ENCODE measurements around the gene PC.

The PC gene

GRCh38 chr11:66880496-66881450 lies 77.4 kb downstream of the PC start:
- no peak for DNase-seq

- no peak for DNase-seq
Observed at GRCh38 chr11:66879999-66880398, 78.2 kb downstream of the PC start.

GRCh38 chr11:66879583-66879982 lies 78.6 kb downstream of the PC start:
- DNase-seq = no peak

GRCh38 chr11:66879000-66879399 lies 79.2 kb downstream of the PC start:
- no peak for DNase-seq

GRCh38 chr11:66878474-66878873 lies 79.7 kb downstream of the PC start:
- DNase-seq = no peak

- DNase-seq = no peak
Observed at GRCh38 chr11:66877588-66878385, 80.4 kb downstream of the PC start.

GRCh38 chr11:66875378-66875777 lies 82.8 kb downstream of the PC start:
- DNase-seq = no peak

- DNase-seq = no peak
Observed at GRCh38 chr11:66874232-66874631, 84.0 kb downstream of the PC start.

- DNase-seq = no peak
Observed at GRCh38 chr11:66871521-66871901, 86.7 kb downstream of the PC start.

GRCh38 chr11:66870616-66871520 lies 87.3 kb downstream of the PC start:
- no peak for DNase-seq

GRCh38 chr11:66870131-66870530 lies 88.1 kb downstream of the PC start:
- no peak for DNase-seq

GRCh38 chr11:66869567-66869870 lies 88.7 kb downstream of the PC start:
- DNase-seq = no peak

GRCh38 chr11:66868726-66869566 lies 89.2 kb downstream of the PC start:
- DNase-seq = peak; percentile 80

- DNase-seq = no peak
Observed at GRCh38 chr11:66868082-66868725, 90.0 kb downstream of the PC start.

GRCh38 chr11:66867425-66868040 lies 90.7 kb downstream of the PC start:
- DNase-seq = no peak

GRCh38 chr11:66866511-66866986 lies 91.6 kb downstream of the PC start:
- no peak for DNase-seq

- no peak for DNase-seq
Observed at GRCh38 chr11:66866007-66866406, 92.2 kb downstream of the PC start.

GRCh38 chr11:66864924-66865697 lies 93.1 kb downstream of the PC start:
- DNase-seq = no peak

- DNase-seq = no peak
Observed at GRCh38 chr11:66864172-66864901, 93.8 kb downstream of the PC start.

Data from CD4-positive, alpha-beta T cell treated with Interleukin-17A for 1 hour (primary cell).